ENCODE data around the gene SLC7A10. TPM values are rescaled to one million over a fixed set of nuclear protein-coding genes. Genes with fewer than 3 reads are reported as not detected.
"Not testable (repeated sequence)": the region's sequence is repeated elsewhere in the genome, so short reads cannot be mapped to it uniquely, and the experiment has no call there.

The SLC7A10 gene
- total RNA-seq, 2 experiments from 2014 or later, result not detected

DNA sequence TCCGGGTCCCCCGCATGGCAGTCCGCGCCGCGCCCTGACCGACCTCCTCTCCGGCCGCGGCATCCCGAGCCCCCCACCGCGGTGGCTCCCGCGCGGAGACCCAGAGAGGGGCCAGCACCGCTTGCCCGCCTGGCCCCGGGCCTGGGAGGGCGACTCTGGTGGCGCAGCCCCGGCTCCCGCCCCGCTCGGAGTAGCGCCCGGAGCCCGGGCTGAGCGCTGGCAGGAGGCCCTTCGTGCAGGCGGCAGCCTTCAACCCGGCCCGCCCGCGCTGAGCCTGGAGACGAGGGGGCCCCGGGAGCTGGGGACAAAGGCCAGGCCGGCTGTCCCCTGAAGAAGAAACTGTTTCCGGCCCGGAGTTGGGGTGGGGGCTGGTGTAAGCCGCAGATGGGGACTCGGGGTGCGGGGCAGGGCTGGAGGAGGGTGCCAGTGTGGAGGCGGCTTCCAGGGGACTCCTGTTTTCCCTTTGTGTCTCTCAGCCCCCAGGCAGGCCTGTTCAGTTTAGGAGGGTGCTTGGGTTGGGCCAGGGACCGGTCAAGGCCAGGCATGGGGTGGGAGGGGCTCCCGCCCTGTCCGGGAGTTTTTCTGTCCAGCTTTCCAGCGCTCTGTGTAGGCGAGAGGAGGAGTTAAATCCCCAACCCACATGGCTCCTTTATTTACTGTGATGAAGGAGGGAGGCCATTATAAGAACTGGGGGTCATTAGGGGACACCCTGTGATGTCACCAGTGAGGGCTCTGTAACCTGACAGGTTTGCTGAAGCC is 30.6 kb downstream of the SLC7A10 start:
- POLR2A ChIA-PET, result no interaction called here
- CTCF ChIA-PET, result interaction anchor here (2.9 kb wide), 1 partner anchor 11 kb away, joined by 10 read pairs; no protein-coding TSS in a partner anchor

DNA sequence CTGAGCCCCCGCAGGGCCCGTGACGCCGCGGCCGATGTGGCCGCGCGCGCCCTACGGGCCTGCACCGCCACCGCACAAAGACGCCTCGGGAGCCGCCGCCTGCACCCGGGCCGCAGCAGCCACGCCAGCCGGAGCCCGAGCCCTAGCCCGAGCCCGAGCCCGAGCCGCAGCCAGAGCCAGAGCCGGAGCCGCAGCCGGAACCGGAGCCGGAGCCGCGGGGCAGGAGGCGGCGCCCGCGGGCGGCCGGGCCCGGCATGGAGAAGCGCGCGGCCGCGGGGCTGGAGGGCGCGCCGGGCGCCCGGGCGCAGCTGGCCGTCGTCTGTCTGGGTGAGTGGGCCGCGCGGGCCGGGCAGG is 31.1 kb downstream of the SLC7A10 start:
- ChIA-PET POLR2A (no interaction called here), CTCF (no interaction called here)

DNA sequence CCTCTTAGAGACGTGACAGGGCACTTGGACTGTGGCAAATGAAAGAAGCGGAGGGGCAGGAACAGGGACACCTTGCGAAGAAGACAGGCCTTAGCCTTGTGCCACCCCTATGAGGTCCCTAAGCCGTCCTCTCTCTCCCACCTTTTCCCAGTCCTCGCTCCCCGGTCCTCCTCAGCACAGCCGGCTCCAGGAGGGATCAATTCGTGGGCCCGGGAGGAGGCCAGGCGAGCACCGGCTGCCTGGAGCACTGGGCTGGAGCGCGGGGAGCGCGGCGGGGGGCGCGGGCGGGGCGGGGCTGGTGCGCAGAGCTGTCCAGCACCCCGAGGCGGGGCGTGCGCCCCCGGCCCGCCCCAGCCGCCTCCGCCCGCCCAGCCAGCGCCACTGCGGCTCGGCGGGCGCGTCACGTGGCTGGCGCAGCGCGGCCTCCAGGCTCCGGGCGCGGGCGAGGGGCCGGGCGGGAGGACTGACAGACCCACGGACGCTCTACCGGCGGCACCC is 31.7 kb downstream of the SLC7A10 start, which contains the start of gene LRP3:
LRP3 (plus strand) TSS at position 466 of the 498 bp plus-strand sequence. CDS start 456 bp downstream, outside the sequence.
- POLR2A ChIA-PET, result no interaction called here
- CTCF ChIA-PET, result no interaction called here

- CTCF ChIA-PET, result no interaction called here
- POLR2A ChIA-PET, result no interaction called here
These were observed 32.3 kb downstream of the SLC7A10 start for GRCh38 chr19:33193269-33193864.

- ChIA-PET POLR2A (no interaction called here), CTCF (interaction anchor here (1.0 kb wide), 1 partner anchor 10 kb away, joined by 3 read pairs; no protein-coding TSS in a partner anchor)
These were observed 33.6 kb downstream of the SLC7A10 start for GRCh38 chr19:33192010-33192409.

GRCh38 chr19:33191501-33191900 is 34.1 kb downstream of the SLC7A10 start:
- ChIA-PET POLR2A (no interaction called here), CTCF (no interaction called here)

GRCh38 chr19:33191092-33191491 is 34.6 kb downstream of the SLC7A10 start:
- CTCF ChIA-PET, POLR2A ChIA-PET: not testable (repeated sequence)

- POLR2A ChIA-PET, result no interaction called here
- CTCF ChIA-PET, result interaction anchor here (1.2 kb wide), 1 partner anchor 12 kb away, joined by 4 read pairs; no protein-coding TSS in a partner anchor
These were observed 36.2 kb downstream of the SLC7A10 start for GRCh38 chr19:33189453-33189852.

- POLR2A ChIA-PET, result interaction anchor here (0.5 kb wide), 1 partner anchor 505 kb away, joined by 5 read pairs; no protein-coding TSS in a partner anchor
- CTCF ChIA-PET, result interaction anchor here (0.9 kb wide), 1 partner anchor 43 kb away, joined by 3 read pairs; no protein-coding TSS in a partner anchor
These were observed 38.5 kb downstream of the SLC7A10 start for GRCh38 chr19:33187183-33187540.

- ChIA-PET CTCF (interaction anchor here (0.6 kb wide), 1 partner anchor 45 kb away, joined by 3 read pairs; no protein-coding TSS in a partner anchor), POLR2A (interaction anchor here (0.5 to 0.6 kb wide), 2 partner anchors 48 to 505 kb away, joined by 3 to 5 read pairs; no protein-coding TSS in a partner anchor)
These were observed 39.0 kb downstream of the SLC7A10 start for GRCh38 chr19:33186431-33187182.

DNA sequence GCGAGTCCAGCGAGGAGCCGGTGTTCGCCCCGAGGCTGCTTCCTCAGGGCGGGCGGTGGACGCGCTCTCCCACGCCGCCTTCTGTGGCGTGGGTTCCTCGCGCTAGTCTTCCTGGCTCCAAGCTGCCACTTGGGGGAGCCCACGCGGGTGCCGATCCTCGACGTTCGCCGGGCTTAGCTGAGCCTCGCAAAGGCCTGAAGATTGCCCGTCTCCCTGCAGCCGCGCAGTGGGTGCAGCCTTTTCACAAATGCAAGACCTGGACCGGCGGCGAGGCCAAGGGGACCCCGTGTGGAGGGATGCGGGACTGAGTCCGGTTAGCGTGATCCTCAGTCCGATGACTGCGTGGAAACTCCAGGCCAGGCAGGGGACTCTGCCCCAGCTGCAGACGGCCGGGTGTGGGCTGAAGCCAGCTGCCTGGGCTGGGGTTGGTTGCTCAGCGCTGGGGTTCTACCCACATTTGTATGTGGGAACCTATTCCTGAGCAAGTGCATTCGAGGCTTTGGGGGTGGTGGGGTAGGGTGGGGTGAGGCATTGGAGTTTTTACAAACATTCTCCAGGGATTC is 48.2 kb downstream of the SLC7A10 start:
- ChIA-PET POLR2A (interaction anchor here (0.6 to 3.0 kb wide), 6 partner anchors 14 to 344 kb away, joined by 3 to 26 read pairs (median 4); partner anchors contain the start of genes CEBPG and PEPD), CTCF (interaction anchor here (0.6 to 4.2 kb wide), 14 partner anchors 8 to 500 kb away, joined by 3 to 53 read pairs (median 4); no protein-coding TSS in a partner anchor)

- POLR2A ChIA-PET, result interaction anchor here (0.6 to 3.0 kb wide), 7 partner anchors 15 to 345 kb away, joined by 3 to 26 read pairs (median 4); partner anchors contain the start of genes CEBPG and PEPD
- CTCF ChIA-PET, result interaction anchor here (0.6 to 4.2 kb wide), 14 partner anchors 9 to 499 kb away, joined by 3 to 53 read pairs (median 4); no protein-coding TSS in a partner anchor
These were observed 48.8 kb downstream of the SLC7A10 start for GRCh38 chr19:33176670-33177416.

DNA sequence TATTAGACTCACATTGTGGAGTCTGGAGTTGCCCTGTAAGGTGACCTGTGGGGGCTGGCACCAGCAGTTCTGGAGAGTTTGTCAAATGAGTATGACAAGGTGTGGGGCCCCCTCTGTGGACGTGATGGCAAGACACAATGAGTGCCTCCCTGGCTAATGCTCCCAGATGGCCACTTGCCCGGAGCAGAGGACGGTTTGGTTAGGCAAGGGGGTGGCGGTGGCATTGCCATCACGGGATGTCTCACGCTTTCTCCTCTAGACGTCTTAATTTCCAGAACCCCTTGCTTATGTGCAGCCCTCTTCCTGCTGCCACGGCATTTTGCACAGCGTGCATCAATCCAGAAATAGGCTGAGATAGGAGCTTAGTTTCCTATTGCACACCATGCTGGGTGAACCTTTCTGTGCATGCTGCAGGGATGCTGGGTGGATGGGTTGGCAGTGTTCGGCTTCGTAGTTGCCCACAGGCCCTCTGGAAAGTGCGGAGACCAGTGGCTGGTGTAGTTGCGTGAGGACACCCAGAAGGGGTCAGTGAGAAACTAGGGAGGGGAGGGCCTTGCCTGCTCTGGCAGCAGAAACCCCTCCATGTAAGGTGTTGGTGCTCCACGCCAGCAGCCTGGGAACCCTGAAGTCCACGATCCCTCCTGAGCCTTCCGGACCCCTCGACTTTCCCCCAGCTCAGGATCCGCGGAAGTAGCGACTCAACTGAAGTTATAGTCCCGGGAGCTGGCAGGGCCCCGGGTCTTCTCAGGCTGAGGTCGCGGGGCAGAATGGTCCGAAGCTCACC is 49.6 kb downstream of the SLC7A10 start:
- ChIA-PET CTCF (interaction anchor here (1.1 to 4.2 kb wide), 7 partner anchors 8 to 130 kb away, joined by 3 to 53 read pairs (median 4); no protein-coding TSS in a partner anchor), POLR2A (interaction anchor here (0.7 to 3.0 kb wide), 6 partner anchors 14 to 345 kb away, joined by 3 to 26 read pairs (median 4); partner anchors contain the start of genes CEBPG and PEPD)

- ChIA-PET POLR2A (interaction anchor here (1.0 to 3.0 kb wide), 3 partner anchors 15 to 199 kb away, joined by 3 to 26 read pairs (median 5); partner anchors contain the start of gene CEBPG), CTCF (interaction anchor here (1.3 to 4.2 kb wide), 4 partner anchors 9 to 31 kb away, joined by 4 to 53 read pairs (median 4); no protein-coding TSS in a partner anchor)
These were observed 50.4 kb downstream of the SLC7A10 start for GRCh38 chr19:33175156-33175782.

- ChIA-PET POLR2A (no interaction called here), CTCF (interaction anchor here (0.9 to 1.3 kb wide), 2 partner anchors 10 to 30 kb away, joined by 4 to 5 read pairs; no protein-coding TSS in a partner anchor)
These were observed 51.5 kb downstream of the SLC7A10 start for GRCh38 chr19:33174186-33174585.

DNA sequence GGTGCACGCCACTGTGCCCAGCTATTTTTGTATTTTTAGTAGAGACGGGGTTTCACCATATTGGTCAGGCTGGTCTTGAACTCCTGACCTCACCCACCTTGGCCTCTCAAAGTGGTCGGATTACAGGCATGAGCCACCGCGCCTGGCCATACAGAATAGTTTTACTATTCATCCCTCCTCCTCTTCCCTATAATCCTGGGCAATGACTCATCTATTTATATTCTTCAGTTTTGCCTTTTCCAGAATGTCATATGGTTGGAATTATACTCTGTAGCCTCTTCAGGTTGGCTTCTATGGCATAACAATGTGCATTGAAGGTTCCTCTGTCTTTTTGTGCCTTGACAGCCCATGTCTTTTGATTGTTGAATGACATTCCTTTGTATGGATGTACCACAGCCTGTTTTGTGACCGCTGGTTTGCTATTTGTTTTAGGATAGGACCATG is 53.7 kb downstream of the SLC7A10 start:
- POLR2A ChIA-PET, result no interaction called here
- CTCF ChIA-PET, result interaction anchor here (2.5 kb wide), 1 partner anchor 28 kb away, joined by 7 read pairs; no protein-coding TSS in a partner anchor
